Endothelial cell of hepatic sinusoid (primary cell): ENCODE results near the gene ANKRD11.

Experiments
- in situ Hi-C: cut with HindIII; loops from 2 replicates; pipeline ENCODE4 v1.10.0; 2017; ENCODE audit warnings: low sequenced_read_pairs

The ANKRD11 gene

GRCh38 chr16:89355686-89356085 lies 134.7 kb downstream of the ANKRD11 start:
- in situ Hi-C loops: no loop called here

GRCh38 chr16:89355007-89355406 lies 135.4 kb downstream of the ANKRD11 start:
- in situ Hi-C loops: no loop called here

- in situ Hi-C loops: no loop called here
Observed at GRCh38 chr16:89354325-89354724, 136.0 kb downstream of the ANKRD11 start.

- in situ Hi-C loops: no loop called here
Observed at GRCh38 chr16:89352091-89352681, 138.2 kb downstream of the ANKRD11 start.

- in situ Hi-C loops: no loop called here
Observed at GRCh38 chr16:89351645-89352044, 138.7 kb downstream of the ANKRD11 start.

- in situ Hi-C loops: no loop called here
Observed at GRCh38 chr16:89350701-89351380, 139.5 kb downstream of the ANKRD11 start.

- in situ Hi-C loops: no loop called here
Observed at GRCh38 chr16:89349947-89350633, 140.3 kb downstream of the ANKRD11 start.

GRCh38 chr16:89347807-89348206 lies 142.6 kb downstream of the ANKRD11 start:
- in situ Hi-C loops: no loop called here

GRCh38 chr16:89346869-89347268 lies 143.5 kb downstream of the ANKRD11 start:
- in situ Hi-C loops: no loop called here

- in situ Hi-C loops: no loop called here
Observed at GRCh38 chr16:89345642-89346150, 144.7 kb downstream of the ANKRD11 start.

- in situ Hi-C loops: no loop called here
Observed at GRCh38 chr16:89344846-89345611, 145.3 kb downstream of the ANKRD11 start.

- in situ Hi-C loops: no loop called here
Observed at GRCh38 chr16:89344458-89344834, 145.9 kb downstream of the ANKRD11 start.

GRCh38 chr16:89343501-89344457 lies 146.6 kb downstream of the ANKRD11 start:
- in situ Hi-C loops: no loop called here

- in situ Hi-C loops: no loop called here
Observed at GRCh38 chr16:89341697-89342694, 148.4 kb downstream of the ANKRD11 start.

GRCh38 chr16:89341279-89341678 lies 149.1 kb downstream of the ANKRD11 start:
- in situ Hi-C loops: no loop called here

GRCh38 chr16:89338863-89339262 lies 151.5 kb downstream of the ANKRD11 start:
- in situ Hi-C loops: no loop called here

- in situ Hi-C loops: no loop called here
Observed at GRCh38 chr16:89337965-89338364, 152.4 kb downstream of the ANKRD11 start.

GRCh38 chr16:89335803-89336485 lies 154.4 kb downstream of the ANKRD11 start:
- in situ Hi-C loops: no loop called here
